ENCODE results near the gene NUP188. TPM values are rescaled to one million over a fixed set of nuclear protein-coding genes. Genes with fewer than 3 reads are reported as not detected.

The NUP188 gene
- total and polyA plus RNA-seq, 2 of the 13 experiments (the other 11 are each of a cell fraction or from before 2014, with no cell fraction given), result 28.0 to 38.5 TPM

DNA sequence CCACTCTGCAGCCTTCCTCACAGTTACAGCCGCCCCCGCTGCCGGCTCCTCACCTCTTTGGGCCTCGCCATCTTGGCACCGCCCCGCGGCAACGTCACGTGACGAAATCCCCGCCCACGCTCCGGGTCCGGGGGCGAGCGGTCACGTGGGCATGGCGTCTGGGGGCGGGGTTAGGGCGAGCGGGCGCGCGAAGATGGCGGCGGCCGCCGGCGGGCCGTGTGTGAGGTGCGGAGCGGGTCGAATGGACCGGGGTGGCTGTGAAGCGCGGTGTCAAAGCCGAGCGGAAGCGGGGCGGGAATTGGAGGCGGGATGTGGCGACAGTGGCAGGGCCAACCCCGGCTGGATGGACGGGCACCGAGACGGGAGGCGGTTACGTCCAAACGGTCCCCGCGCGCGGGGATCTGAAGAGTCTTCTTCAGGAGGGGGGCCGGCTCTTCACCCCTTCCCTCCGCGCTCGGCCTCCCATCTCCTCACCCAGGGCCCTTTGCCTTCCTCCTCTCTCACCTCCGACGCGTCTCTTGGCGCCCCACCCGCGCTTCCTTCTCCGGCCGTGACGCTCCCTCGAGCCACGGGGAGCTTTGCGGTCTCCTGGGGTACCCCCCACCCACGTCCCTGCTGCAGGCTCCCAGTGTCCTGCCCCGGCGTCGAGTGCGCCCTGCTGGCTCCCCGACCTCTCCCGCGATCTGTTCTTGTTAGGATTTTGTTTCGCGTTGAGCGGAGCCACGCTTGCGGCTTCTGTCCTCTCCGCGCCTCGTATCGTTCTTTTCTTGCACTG, at the start of gene NUP188, which contains the start of gene DOLK (continued):
- TF ChIP-seq ZNF629 (CRISPR knock-in tag; conservative IDR thresholded peaks at IDR 0.05), result no peak
- no peak for TF ChIP-seq NCOR1 (IDR thresholded peaks at IDR 0.05; ENCODE audit: borderline replicate concordance, low read length)
- no peak for TF ChIP-seq ZC3H4 (CRISPR knock-in tag; IDR thresholded peaks at IDR 0.05; ENCODE audit: borderline replicate concordance)
- no peak for TF ChIP-seq PCBP2 (optimal IDR thresholded peaks at IDR 0.05; ENCODE audit: low read depth, low read length, poor library complexity, severe bottlenecking)
- TF ChIP-seq, protein P1, sequence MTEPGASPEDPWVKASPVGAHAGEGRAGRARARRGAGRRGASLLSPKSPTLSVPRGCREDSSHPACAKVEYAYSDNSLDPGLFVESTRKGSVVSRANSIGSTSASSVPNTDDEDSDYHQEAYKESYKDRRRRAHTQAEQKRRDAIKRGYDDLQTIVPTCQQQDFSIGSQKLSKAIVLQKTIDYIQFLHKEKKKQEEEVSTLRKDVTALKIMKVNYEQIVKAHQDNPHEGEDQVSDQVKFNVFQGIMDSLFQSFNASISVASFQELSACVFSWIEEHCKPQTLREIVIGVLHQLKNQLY (CRISPR knock-in tag; IDR thresholded peaks at IDR 0.05), result peak; percentile 89
- TF ChIP-seq ZNF644 (CRISPR knock-in tag; IDR thresholded peaks at IDR 0.05; ENCODE audit: low read depth), result peak; percentile 34; the same call in 1 of the 2 replicates
- TF ChIP-seq, protein P2, sequence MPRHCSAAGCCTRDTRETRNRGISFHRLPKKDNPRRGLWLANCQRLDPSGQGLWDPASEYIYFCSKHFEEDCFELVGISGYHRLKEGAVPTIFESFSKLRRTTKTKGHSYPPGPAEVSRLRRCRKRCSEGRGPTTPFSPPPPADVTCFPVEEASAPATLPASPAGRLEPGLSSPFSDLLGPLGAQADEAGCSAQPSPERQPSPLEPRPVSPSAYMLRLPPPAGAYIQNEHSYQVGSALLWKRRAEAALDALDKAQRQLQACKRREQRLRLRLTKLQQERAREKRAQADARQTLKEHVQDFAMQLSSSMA (CRISPR knock-in tag; IDR thresholded peaks at IDR 0.05), result peak; percentile 85; the same call in 1 of the 2 replicates
- TF ChIP-seq, protein P3, sequence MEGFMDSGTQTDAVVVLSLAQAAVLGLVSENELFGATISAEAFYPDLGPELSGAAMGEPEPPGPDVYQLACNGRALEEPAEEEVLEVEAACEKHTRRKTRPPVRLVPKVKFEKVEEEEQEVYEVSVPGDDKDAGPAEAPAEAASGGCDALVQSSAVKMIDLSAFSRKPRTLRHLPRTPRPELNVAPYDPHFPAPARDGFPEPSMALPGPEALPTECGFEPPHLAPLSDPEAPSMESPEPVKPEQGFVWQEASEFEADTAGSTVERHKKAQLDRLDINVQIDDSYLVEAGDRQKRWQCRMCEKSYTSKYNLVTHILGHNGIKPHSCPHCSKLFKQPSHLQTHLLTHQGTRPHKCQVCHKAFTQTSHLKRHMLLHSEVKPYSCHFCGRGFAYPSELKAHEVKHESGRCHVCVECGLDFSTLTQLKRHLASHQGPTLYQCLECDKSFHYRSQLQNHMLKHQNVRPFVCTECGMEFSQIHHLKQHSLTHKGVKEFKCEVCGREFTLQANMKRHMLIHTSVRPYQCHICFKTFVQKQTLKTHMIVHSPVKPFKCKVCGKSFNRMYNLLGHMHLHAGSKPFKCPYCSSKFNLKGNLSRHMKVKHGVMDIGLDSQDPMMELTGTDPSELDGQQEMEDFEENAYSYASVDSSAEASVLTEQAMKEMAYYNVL (CRISPR knock-in tag; IDR thresholded peaks at IDR 0.05; ENCODE audit: borderline replicate concordance), result no peak; the same call in 1 of the 2 replicates
- TF ChIP-seq, protein P4, sequence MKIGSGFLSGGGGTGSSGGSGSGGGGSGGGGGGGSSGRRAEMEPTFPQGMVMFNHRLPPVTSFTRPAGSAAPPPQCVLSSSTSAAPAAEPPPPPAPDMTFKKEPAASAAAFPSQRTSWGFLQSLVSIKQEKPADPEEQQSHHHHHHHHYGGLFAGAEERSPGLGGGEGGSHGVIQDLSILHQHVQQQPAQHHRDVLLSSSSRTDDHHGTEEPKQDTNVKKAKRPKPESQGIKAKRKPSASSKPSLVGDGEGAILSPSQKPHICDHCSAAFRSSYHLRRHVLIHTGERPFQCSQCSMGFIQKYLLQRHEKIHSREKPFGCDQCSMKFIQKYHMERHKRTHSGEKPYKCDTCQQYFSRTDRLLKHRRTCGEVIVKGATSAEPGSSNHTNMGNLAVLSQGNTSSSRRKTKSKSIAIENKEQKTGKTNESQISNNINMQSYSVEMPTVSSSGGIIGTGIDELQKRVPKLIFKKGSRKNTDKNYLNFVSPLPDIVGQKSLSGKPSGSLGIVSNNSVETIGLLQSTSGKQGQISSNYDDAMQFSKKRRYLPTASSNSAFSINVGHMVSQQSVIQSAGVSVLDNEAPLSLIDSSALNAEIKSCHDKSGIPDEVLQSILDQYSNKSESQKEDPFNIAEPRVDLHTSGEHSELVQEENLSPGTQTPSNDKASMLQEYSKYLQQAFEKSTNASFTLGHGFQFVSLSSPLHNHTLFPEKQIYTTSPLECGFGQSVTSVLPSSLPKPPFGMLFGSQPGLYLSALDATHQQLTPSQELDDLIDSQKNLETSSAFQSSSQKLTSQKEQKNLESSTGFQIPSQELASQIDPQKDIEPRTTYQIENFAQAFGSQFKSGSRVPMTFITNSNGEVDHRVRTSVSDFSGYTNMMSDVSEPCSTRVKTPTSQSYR (CRISPR knock-in tag; IDR thresholded peaks at IDR 0.05; ENCODE audit: borderline replicate concordance), result no peak; the same call in 1 of the 2 replicates
- peak; percentile 60 for TF ChIP-seq AGO1 (IDR thresholded peaks at IDR 0.05; ENCODE audit: low read depth, low read length, poor library complexity, severe bottlenecking)
- no peak for TF ChIP-seq SMYD3 (CRISPR knock-in tag; IDR thresholded peaks at IDR 0.05)
- peak; percentile 61; the same call in 1 of the 2 replicates for TF ChIP-seq NR2C2 (CRISPR knock-in tag; IDR thresholded peaks at IDR 0.05; ENCODE audit: borderline replicate concordance)
- TF ChIP-seq SRSF4 (IDR thresholded peaks at IDR 0.05; ENCODE audit: low read depth, low read length, poor library complexity, severe bottlenecking), result no peak
- TF ChIP-seq, protein P5, sequence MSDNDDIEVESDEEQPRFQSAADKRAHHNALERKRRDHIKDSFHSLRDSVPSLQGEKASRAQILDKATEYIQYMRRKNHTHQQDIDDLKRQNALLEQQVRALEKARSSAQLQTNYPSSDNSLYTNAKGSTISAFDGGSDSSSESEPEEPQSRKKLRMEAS (IDR thresholded peaks at IDR 0.05), result peak; percentile 83
- TF ChIP-seq, protein P6, sequence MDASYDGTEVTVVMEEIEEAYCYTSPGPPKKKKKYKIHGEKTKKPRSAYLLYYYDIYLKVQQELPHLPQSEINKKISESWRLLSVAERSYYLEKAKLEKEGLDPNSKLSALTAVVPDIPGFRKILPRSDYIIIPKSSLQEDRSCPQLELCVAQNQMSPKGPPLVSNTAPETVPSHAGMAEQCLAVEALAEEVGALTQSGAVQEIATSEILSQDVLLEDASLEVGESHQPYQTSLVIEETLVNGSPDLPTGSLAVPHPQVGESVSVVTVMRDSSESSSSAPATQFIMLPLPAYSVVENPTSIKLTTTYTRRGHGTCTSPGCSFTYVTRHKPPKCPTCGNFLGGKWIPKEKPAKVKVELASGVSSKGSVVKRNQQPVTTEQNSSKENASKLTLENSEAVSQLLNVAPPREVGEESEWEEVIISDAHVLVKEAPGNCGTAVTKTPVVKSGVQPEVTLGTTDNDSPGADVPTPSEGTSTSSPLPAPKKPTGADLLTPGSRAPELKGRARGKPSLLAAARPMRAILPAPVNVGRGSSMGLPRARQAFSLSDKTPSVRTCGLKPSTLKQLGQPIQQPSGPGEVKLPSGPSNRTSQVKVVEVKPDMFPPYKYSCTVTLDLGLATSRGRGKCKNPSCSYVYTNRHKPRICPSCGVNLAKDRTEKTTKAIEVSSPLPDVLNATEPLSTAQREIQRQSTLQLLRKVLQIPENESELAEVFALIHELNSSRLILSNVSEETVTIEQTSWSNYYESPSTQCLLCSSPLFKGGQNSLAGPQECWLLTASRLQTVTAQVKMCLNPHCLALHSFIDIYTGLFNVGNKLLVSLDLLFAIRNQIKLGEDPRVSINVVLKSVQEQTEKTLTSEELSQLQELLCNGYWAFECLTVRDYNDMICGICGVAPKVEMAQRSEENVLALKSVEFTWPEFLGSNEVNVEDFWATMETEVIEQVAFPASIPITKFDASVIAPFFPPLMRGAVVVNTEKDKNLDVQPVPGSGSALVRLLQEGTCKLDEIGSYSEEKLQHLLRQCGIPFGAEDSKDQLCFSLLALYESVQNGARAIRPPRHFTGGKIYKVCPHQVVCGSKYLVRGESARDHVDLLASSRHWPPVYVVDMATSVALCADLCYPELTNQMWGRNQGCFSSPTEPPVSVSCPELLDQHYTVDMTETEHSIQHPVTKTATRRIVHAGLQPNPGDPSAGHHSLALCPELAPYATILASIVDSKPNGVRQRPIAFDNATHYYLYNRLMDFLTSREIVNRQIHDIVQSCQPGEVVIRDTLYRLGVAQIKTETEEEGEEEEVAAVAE (CRISPR knock-in tag; IDR thresholded peaks at IDR 0.05; ENCODE audit: borderline replicate concordance), result 0 out of 2 replicates have a peak, but pooled peaks have one; percentile 25
- 0 out of 2 replicates have a peak, but pooled peaks have one; percentile 45 for TF ChIP-seq HIVEP1 (CRISPR knock-in tag; IDR thresholded peaks at IDR 0.05)

All from HepG2 (cell line).